Limb (tissue), 2 donors: ENCODE data around the gene RFX4.

Experiments
- DNase-seq, 2 donors: peaks; one replicate each; pipeline ENCODE4 v3.0.0-alpha.2; 2016; ENCODE audit errors: extremely low spot score in 2 of 2

The RFX4 gene

DNA sequence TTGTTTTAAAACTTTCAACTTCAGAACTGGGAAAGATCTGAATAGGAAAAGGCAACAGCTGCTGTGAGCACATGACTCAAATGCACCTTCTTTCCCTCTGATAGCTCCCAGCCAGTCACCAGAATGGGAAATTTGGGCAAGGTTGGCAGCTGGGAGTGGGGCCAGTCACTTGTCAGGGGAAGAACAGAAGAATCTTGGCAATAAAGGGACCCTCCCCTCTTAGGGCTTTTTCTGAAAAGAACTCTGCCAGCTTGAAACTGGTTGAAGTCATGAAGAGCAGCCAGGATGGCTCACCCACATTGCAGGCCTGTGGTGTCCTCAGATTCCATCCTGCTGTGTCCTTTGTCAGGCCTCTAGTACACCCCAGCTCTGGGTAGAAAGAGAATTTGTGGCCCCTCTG lies 181.4 kb downstream of the RFX4 start:
- DNase-seq: no peak

DNA sequence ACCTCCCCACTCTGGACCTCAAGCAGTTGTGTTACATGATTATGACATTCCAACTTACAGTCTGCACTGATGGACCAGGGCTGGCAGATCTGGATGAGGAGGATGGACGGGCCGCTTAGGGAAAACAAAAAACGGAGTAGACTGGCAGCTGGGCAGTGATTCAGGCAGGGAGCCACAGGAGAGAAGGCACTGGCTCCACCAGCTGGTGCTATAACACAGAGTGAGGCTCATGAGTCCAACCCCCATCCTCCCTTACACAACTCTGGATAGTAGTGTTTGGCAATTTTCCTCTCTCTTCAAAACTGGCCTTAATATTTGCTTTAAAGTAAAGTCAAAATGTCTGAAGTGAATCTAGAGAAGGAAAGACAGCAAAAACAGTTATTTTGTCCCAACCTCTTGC lies 181.9 kb downstream of the RFX4 start:
- no peak for DNase-seq

GRCh38 chr12:106766393-106766826 lies 183.6 kb downstream of the RFX4 start:
- DNase-seq: no peak

GRCh38 chr12:106767206-106767605 lies 184.4 kb downstream of the RFX4 start:
- DNase-seq: no peak

- no peak for DNase-seq
Observed at GRCh38 chr12:106767954-106768822, 185.4 kb downstream of the RFX4 start.

- no peak for DNase-seq
Observed at GRCh38 chr12:106769078-106769477, 186.3 kb downstream of the RFX4 start.

DNA sequence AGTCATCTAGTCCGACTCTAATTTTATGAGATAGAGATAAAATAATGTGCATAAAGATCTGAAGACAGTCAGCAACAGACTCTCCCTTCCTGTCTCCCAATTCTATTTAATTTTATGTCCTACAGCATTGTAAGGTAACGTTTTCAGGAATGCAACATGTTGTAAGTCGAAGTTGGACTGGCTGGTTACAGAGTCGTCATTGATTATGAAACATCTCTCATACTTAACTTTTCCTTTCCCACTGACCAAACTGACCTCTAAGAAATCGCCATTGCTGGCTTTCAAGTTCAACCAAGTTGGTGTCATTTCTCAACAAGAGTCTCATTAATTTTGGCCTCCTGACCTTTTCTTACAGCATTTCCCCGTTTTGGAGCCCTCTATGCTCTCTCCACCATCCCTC lies 186.7 kb downstream of the RFX4 start:
- no peak for DNase-seq

- no peak for DNase-seq
Observed at GRCh38 chr12:106771425-106771824, 188.6 kb downstream of the RFX4 start.

GRCh38 chr12:106773286-106774004 lies 190.6 kb downstream of the RFX4 start:
- DNase-seq: no peak

GRCh38 chr12:106774005-106774807 lies 191.4 kb downstream of the RFX4 start, which contains the start of gene RIC8B:
RIC8B (plus strand) TSS chr12:106774682; CDS start chr12:106774746, 64 bp downstream.
- DNase-seq: peak; percentile 99

DNA sequence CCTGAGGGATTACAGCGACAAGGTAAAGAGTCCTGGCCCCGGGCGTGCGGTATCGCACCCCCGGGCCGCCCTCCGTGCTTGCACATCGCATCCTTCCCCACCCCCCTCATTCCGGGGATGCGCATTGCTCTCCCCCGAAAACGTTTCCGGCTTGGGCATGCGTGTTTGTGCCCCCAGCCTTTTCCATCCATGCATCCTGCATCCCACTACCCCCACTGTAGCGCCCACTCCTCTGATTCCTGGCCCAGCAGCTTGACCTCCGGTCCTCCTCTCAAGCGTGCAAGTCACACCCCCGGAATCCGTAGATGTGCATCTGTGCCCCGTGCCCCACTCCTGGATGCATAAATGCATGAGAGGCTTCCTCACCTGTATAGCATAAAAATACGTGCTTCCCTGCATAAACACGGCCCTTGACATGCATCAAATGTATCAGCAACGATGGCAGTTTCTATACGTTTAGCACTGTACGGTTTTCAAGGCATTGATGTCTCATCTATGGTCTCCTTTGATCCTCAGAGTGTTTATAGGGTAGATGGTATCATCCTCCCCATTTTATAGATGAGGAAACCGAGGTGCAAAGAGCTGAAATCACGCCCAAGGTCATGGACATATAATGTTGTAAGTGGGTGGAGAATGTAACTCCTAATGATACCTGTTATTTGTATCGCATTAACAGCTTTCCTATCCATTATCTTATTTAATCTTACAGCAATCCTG lies 192.2 kb downstream of the RFX4 start:
- no peak for DNase-seq

GRCh38 chr12:106776897-106777296 lies 194.1 kb downstream of the RFX4 start:
- DNase-seq: no peak

GRCh38 chr12:106780010-106780631 lies 197.3 kb downstream of the RFX4 start:
- no peak for DNase-seq

- no peak for DNase-seq
Observed at GRCh38 chr12:106782619-106783018, 199.8 kb downstream of the RFX4 start.

DNA sequence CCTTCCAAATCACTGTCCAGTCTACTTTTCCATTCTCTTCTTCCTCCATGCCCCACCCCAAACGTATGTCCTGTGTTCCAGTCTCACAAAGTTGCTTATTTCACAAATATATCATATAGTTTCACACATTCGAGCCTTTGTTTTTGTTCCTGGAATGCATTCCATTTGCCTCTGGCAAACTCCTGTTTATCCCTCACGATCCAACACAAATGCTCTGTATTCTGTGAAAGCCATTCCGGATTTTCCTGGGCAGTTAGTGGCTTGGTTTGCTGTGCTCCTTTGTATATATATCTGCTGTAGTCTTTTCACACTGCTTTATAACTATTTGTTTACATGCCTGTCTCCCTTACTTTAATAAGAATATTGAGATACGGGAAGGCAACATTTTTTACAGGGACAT lies 200.7 kb downstream of the RFX4 start:
- DNase-seq: no peak

DNA sequence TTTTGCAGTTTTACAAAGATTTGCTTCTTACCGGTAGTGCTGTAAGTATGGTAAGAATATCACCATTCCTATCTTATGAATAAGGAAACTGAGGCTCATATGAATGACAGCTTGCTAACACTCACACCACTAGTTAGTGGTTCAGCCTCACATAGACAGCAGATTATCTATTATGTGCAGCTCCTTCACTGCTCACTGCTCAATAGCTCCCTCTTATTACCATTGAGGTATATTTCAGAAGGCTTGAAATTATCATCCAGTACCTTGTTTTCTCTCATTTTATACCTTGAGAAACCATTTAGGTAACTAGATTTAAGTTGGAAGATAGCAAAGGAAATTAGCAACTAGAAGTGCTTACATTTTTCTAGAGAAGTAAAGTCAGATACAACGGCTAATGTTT lies 207.2 kb downstream of the RFX4 start:
- no peak for DNase-seq

GRCh38 chr12:106791531-106791930 lies 208.7 kb downstream of the RFX4 start:
- no peak for DNase-seq

DNA sequence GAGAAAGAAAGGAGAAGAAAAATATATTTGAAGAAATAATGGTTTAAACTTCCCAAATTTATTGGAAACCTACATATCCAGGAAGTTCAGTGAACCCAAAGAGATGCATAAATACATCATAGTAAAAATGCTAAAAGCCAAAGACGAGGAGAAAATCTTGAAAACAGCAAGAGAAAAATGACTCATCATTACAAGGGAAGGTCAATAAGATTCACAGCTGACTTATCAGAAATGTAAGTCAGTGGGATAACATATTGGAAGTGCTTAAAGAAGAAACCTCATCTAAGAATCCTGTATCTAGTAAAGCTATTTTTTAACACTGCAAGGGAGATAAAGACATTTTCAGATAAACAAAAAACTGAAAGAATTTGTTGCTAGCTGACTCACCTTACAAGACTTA lies 211.6 kb downstream of the RFX4 start:
- DNase-seq: no peak

- DNase-seq: no peak
Observed at GRCh38 chr12:106801167-106801708, 218.4 kb downstream of the RFX4 start.

GRCh38 chr12:106801830-106802533 lies 219.2 kb downstream of the RFX4 start:
- DNase-seq: no peak
